Esophagus muscularis mucosa (tissue), 4 donors: ENCODE results near the gene NELL1. TPM values are rescaled to one million over a fixed set of nuclear protein-coding genes. Genes with fewer than 3 reads are reported as not detected.

Source experiments
- DNase-seq: peaks from one replicate; pipeline ENCODE4 v3.0.0-alpha.2; 2017; ENCODE audit errors: extremely low spot score
- H3K27ac ChIP-seq, 4 donors: fragments of 200-600 bp; sonication (generic); replicated peaks in 1 of 4; 1 replicate in 3 of 4; 2 replicates in 1 of 4; pipeline ENCODE4 v1.5.1; 2016 to 2019; ENCODE audit warnings: mild to moderate bottlenecking in 1 of 4
- H3K27me3 ChIP-seq, 4 donors: fragments of 200-600 bp; sonication (generic); one replicate each; pipeline versions ENCODE4 v1.5.1 to v1.6.0; 2016 to 2019
- H3K36me3 ChIP-seq, 4 donors: fragments of 200-600 bp; sonication (generic); one replicate each; pipeline ENCODE4 v1.5.1; 2016 to 2019
- H3K4me1 ChIP-seq, 4 donors: fragments of 200-600 bp; sonication (generic); one replicate each; pipeline ENCODE4 v1.5.1; 2016 to 2019
- H3K4me3 ChIP-seq, 4 donors: fragments of 200-600 bp; sonication (generic); 1 replicate in 2 of 4; 2 replicates in 2 of 4; pipeline ENCODE4 v1.5.1; 2016 to 2019; ENCODE audit warnings: mild to moderate bottlenecking in 4 of 4, moderate library complexity in 1 of 4
- H3K9me3 ChIP-seq, 4 donors: fragments of 200-600 bp; sonication (generic); 1 replicate in 3 of 4; 2 replicates in 1 of 4; pipeline ENCODE4 v1.5.1; 2016 to 2019
- EP300 ChIP-seq: sonication (generic); formaldehyde crosslinking; IDR thresholded peaks from one replicate; pipeline ENCODE4 v1.6.1; 2017; ENCODE audit warnings: antibody characterized with exemption
- POLR2A ChIP-seq: fragments of 450-650 bp; IDR thresholded peaks from one replicate; pipeline ENCODE4 v1.6.1; 2017; ENCODE audit warnings: antibody characterized with exemption, moderate library complexity, mild to moderate bottlenecking, low read depth
- POLR2AphosphoS5 ChIP-seq, 2 donors: sonication (generic); formaldehyde crosslinking; IDR thresholded peaks; one replicate each; pipeline ENCODE4 v1.6.1; 2017; ENCODE audit warnings: antibody characterized with exemption in 2 of 2
- WGBS: methylation state at CpG from one replicate; pipeline ENCODE4 v1.1.5; 2018; 5-methylcytosine and 5-hydroxymethylcytosine counted together
- intact Hi-C: fragments of 100-400 bp; cut with DNase I; formaldehyde crosslinking; loops from one replicate; pipeline ENCODE4 v1.15.1; 2023
- total RNA-seq, 4 donors: library from RNA; depleted of rRNA; stranded (reverse); fragments of >200 nt; gene quantifications; one replicate each; pipeline versions ENCODE4 v1.1.0 to v1.2.1, GENCODE V29; 2016
- TF ChIP-seq, protein P1 (sequence below), 3 experiments: fragments of 200-600 bp in 2 of 3; fragments of 450-650 bp in 1 of 3; sonication (generic) in 2 of 3; IDR thresholded peaks; one replicate each; pipeline ENCODE4 v1.5.1; 2017 to 2019; ENCODE audit warnings: antibody characterized with exemption in 3 of 3, mild to moderate bottlenecking in 2 of 3, moderate library complexity in 1 of 3

NELL1 gene
- total RNA-seq, 4 donors from 2014 or later = 0.65 to 2.7 (median 0.90) TPM

DNA sequence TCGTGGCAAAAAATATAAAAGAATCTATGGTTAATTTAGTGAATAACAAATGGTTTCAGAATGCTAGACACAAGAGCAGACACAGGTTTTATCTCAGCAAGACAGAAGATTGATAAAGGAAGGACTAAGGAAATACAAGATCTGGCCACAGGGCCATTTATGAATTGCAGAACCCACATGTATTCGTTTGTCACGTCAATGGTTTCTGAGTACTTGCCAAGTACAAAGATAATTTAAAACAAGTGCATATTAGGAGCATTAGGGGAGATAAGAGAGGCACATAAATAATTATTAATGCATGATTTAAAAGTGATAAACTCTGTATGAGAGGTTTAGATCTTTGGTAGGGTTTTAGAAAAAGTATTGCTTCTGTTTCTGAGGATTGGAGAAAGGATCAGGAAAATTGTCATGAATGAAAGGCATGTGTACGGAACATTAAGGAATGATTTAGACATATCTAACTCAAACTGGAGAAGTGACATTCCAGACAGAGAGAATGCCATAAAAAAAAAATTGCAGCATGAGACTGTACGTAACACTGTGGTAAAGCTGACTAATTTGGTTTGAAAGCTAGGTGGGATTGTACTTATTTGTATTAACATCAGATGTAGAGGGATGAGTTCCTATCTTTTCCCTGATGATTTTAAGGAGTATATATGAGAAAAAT lies 727.1 kb downstream of the NELL1 start:
- 60% methylated on average over 5 of the region's 5 CpGs for WGBS
- Histone ChIP-seq H3K4me1 (no peaks in the 10 kb centered on the region), H3K27ac (no peak overlapping the region), H3K36me3 (no peaks in the 10 kb centered on the region), H3K9me3 (no peaks in the 10 kb centered on the region), H3K27me3 (no peaks in the 10 kb centered on the region), H3K4me3 (no peak overlapping the region)
- TF ChIP-seq POLR2AphosphoS5 (IDR thresholded peaks at IDR 0.05) (no peak), POLR2A (no peak), EP300 (no peak)
- TF ChIP-seq, protein P1, sequence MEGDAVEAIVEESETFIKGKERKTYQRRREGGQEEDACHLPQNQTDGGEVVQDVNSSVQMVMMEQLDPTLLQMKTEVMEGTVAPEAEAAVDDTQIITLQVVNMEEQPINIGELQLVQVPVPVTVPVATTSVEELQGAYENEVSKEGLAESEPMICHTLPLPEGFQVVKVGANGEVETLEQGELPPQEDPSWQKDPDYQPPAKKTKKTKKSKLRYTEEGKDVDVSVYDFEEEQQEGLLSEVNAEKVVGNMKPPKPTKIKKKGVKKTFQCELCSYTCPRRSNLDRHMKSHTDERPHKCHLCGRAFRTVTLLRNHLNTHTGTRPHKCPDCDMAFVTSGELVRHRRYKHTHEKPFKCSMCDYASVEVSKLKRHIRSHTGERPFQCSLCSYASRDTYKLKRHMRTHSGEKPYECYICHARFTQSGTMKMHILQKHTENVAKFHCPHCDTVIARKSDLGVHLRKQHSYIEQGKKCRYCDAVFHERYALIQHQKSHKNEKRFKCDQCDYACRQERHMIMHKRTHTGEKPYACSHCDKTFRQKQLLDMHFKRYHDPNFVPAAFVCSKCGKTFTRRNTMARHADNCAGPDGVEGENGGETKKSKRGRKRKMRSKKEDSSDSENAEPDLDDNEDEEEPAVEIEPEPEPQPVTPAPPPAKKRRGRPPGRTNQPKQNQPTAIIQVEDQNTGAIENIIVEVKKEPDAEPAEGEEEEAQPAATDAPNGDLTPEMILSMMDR (IDR thresholded peaks at IDR 0.05) = no peak
- DNase-seq = no peak
- intact Hi-C loops = no loop called here

DNA sequence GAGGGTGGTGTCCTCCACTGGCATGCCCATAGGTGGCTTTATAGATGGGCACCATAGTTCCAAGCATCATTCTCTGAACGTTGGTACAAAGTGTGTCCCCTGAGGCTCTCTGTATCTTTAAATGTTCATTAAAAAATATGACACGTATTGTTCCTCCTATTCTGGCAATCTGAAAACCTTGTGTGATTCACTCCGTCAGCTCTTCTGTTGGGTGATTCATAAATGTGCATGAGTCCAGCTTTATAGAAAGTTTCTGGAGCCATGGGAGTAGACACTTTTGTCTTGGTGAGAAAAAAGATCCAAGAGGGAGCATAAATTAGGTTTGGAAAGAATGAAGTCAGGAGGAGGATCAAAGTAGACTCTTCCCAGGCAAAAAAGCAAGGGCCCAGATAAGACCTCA lies 728.8 kb downstream of the NELL1 start:
- Histone ChIP-seq H3K4me3 (no peak overlapping the region), H3K9me3 (no peaks in the 10 kb centered on the region), H3K27me3 (no peaks in the 10 kb centered on the region), H3K4me1 (no peaks in the 10 kb centered on the region), H3K27ac (no peak overlapping the region), H3K36me3 (no peaks in the 10 kb centered on the region)
- no peak for DNase-seq
- TF ChIP-seq, protein P1 (IDR thresholded peaks at IDR 0.05) = no peak
- TF ChIP-seq EP300 (no peak), POLR2A (no peak), POLR2AphosphoS5 (IDR thresholded peaks at IDR 0.05) (no peak)
- 71% methylated on average over 3 of the region's 3 CpGs for WGBS
- intact Hi-C loops = no loop called here

DNA sequence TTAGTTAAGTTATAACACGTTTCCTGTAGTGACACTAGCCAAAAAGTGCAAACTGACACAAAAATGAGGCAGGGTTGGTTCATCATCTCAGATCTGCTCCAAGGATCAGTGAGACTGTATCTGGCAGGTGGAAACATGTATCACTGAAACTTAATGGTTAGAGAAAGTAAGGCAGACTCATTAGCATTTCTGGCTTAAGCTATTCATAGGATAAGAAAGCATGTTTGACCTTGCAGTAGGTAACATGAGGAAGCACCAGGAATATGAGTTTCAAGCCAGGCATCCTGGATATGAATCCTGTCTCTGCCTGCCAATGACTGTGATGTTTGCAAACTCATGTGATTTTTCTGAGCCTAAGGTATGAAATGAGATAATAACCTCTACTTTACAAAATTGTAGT lies 732.1 kb downstream of the NELL1 start:
- H3K36me3 ChIP-seq = no peaks in the 10 kb centered on the region
- H3K4me3 ChIP-seq = no peak overlapping the region
- 46% methylated on average over 1 of the region's 1 CpG for WGBS
- DNase-seq = no peak
- intact Hi-C loops = no loop called here
- TF ChIP-seq, protein P1 (IDR thresholded peaks at IDR 0.05) = no peak
- TF ChIP-seq EP300 = no peak
- TF ChIP-seq POLR2AphosphoS5 (IDR thresholded peaks at IDR 0.05) = no peak
- no peak for TF ChIP-seq POLR2A
- no peak overlapping the region for H3K27ac ChIP-seq
- H3K4me1 ChIP-seq = peaks cover 0 to 5% (median 0%) of the 10 kb centered on the region in 4 donors
- no peaks in the 10 kb centered on the region for H3K27me3 ChIP-seq
- no peaks in the 10 kb centered on the region for H3K9me3 ChIP-seq

DNA sequence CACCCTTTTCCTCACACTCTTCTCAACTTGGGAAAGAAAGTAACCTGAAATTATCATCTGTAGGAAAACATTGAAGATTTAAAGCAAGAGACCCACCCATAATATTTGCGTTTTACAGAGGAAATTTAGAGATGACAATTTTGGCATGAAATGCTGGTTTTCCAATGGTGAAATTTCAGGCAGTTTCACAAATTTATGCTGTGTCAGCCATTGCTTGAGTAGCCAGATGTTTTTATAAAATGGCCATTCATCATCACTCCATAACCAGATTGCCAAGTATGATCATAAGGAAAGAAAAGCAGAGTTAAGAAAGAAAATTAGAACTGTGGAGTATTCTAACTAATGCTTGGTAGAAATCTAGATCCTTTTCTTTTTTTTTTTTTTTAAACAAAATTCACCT lies 732.9 kb downstream of the NELL1 start:
- H3K36me3 ChIP-seq = no peaks in the 10 kb centered on the region
- 65% methylated on average over 1 of the region's 1 CpG for WGBS
- intact Hi-C loops = no loop called here
- H3K27me3 ChIP-seq = no peaks in the 10 kb centered on the region
- no peak for DNase-seq
- no peaks in the 10 kb centered on the region for H3K9me3 ChIP-seq
- TF ChIP-seq EP300 = no peak
- TF ChIP-seq POLR2AphosphoS5 (IDR thresholded peaks at IDR 0.05) = no peak
- no peak for TF ChIP-seq POLR2A
- TF ChIP-seq, protein P1 (IDR thresholded peaks at IDR 0.05) = no peak
- H3K27ac ChIP-seq = no peak overlapping the region
- no peak overlapping the region for H3K4me3 ChIP-seq
- peaks cover 0 to 5% (median 0%) of the 10 kb centered on the region in 4 donors for H3K4me1 ChIP-seq

DNA sequence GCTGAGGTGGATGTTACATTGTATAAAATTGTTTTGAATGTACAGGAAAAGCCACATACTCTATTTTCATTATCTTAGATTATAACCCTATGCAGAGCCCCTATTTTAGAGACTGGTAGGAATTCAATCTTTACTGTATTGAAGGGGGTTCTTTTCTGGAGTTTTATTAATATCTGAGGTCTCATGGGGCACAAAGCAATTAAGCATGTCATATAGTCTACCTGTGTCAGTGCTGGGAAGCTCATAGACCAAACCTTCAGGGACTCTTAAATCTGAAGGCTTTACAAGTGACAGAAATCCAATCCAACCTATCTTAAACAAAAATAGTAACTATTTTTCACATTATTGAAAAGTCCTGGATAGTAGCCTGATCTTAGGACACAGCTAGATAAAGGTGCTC lies 733.7 kb downstream of the NELL1 start:
- intact Hi-C loops = no loop called here
- DNase-seq = no peak
- Histone ChIP-seq H3K9me3 (no peaks in the 10 kb centered on the region), H3K4me3 (no peak overlapping the region), H3K27me3 (no peaks in the 10 kb centered on the region), H3K4me1 (peaks cover 0 to 5% (median 0%) of the 10 kb centered on the region in 4 donors), H3K27ac (no peak overlapping the region), H3K36me3 (no peaks in the 10 kb centered on the region)
- TF ChIP-seq EP300 = no peak
- no peak for TF ChIP-seq POLR2A
- TF ChIP-seq, protein P1 (IDR thresholded peaks at IDR 0.05) = no peak
- TF ChIP-seq POLR2AphosphoS5 (IDR thresholded peaks at IDR 0.05) = no peak
